ENCODE data around the gene DNMT1. TPM values are rescaled to one million over a fixed set of nuclear protein-coding genes. Genes with fewer than 3 reads are reported as not detected.

The DNMT1 gene
- total RNA-seq, 6 donors from 2014 or later = 54.0 to 166 (median 63.9) TPM

GRCh38 chr19:10235003-10235402 is 40.2 kb upstream of the DNMT1 start:
- TF ChIP-seq EP300 (IDR thresholded peaks at IDR 0.05) = no peak
- no peak for TF ChIP-seq POLR2AphosphoS5 (IDR thresholded peaks at IDR 0.05)
- no peak for TF ChIP-seq CTCF (IDR thresholded peaks at IDR 0.05)
- TF ChIP-seq POLR2A (IDR thresholded peaks at IDR 0.05) = no peak
- ATAC-seq (ENCODE audit: low FRiP score in 2 of 2) (no peak), DNase-seq (peak in 1 of 2 donors; percentile 54)
- Histone ChIP-seq H3K27ac (peak overlapping the region in 3 of 4 donors; percentile 70 to 83 (median 74)), H3K4me1 (peaks cover 27 to 63% (median 36%) of the 10 kb centered on the region in 4 donors), H3K4me3 (no peak overlapping the region), H3K9me3 (no peaks in the 10 kb centered on the region), H3K36me3 (no peaks in the 10 kb centered on the region), H3K27me3 (no peaks in the 10 kb centered on the region)
- WGBS, 2 donors = 55 to 58% methylated on average over 4 of the region's 4 CpGs

- DNase-seq (no peak), ATAC-seq (ENCODE audit: low FRiP score in 2 of 2) (no peak)
- Histone ChIP-seq H3K36me3 (no peaks in the 10 kb centered on the region), H3K4me3 (no peak overlapping the region), H3K9me3 (no peaks in the 10 kb centered on the region), H3K27ac (no peak overlapping the region), H3K4me1 (peaks cover 35 to 73% (median 42%) of the 10 kb centered on the region in 4 donors), H3K27me3 (no peaks in the 10 kb centered on the region)
- no peak for TF ChIP-seq POLR2A (IDR thresholded peaks at IDR 0.05)
- no peak for TF ChIP-seq EP300 (IDR thresholded peaks at IDR 0.05)
- no peak for TF ChIP-seq CTCF (IDR thresholded peaks at IDR 0.05)
- TF ChIP-seq POLR2AphosphoS5 (IDR thresholded peaks at IDR 0.05) = no peak
- 84 to 89% methylated on average over 4 of the region's 4 CpGs for WGBS, 2 donors
Measured at GRCh38 chr19:10233946-10234345, 39.2 kb upstream of the DNMT1 start.

- H3K4me1 ChIP-seq = peaks cover 32 to 73% (median 37%) of the 10 kb centered on the region in 4 donors
- 81 to 85% methylated on average over 7 to 8 of the region's 8 CpGs for WGBS, 2 donors
- TF ChIP-seq CTCF (IDR thresholded peaks at IDR 0.05) (no peak), POLR2A (IDR thresholded peaks at IDR 0.05) (no peak), POLR2AphosphoS5 (IDR thresholded peaks at IDR 0.05) (no peak), EP300 (IDR thresholded peaks at IDR 0.05) (no peak)
- peak overlapping the region; percentile 92 to 95 (median 93) for H3K27ac ChIP-seq
- no peaks in the 10 kb centered on the region for H3K27me3 ChIP-seq
- no peak for DNase-seq
- no peak for ATAC-seq (ENCODE audit: low FRiP score in 2 of 2)
- no peaks in the 10 kb centered on the region for H3K36me3 ChIP-seq
- no peaks in the 10 kb centered on the region for H3K9me3 ChIP-seq
- H3K4me3 ChIP-seq = peak overlapping the region in 3 of 4 donors; percentile 92 to 99 (median 98)
Measured at GRCh38 chr19:10231612-10232228, 37.0 kb upstream of the DNMT1 start.

GRCh38 chr19:10230861-10231611 is 36.3 kb upstream of the DNMT1 start, which contains the start of gene S1PR2:
Gene S1PR2, minus strand, starts transcription at chr19:10231331. Its CDS starts 6,426 bp downstream, at chr19:10224905.
- Histone ChIP-seq H3K36me3 (no peaks in the 10 kb centered on the region), H3K4me3 (peak within 1 kb of the TSS; percentile 69 to 99 (median 95)), H3K27me3 (no peaks in the 10 kb centered on the region), H3K27ac (peak within 1 kb of the TSS; percentile 92 to 95 (median 93)), H3K9me3 (no peaks in the 10 kb centered on the region), H3K4me1 (peaks cover 25 to 67% (median 32%) of the 10 kb centered on the region in 4 donors)
- ATAC-seq (ENCODE audit: low FRiP score in 2 of 2) = peak; percentile 71 to 83
- DNase-seq = peak; percentile 72 to 95
- WGBS, 2 donors = 0% methylated on average over 18 of the region's 73 CpGs; no CpG with 5 or more reads in 1 of the 2 donors
- TF ChIP-seq POLR2AphosphoS5 (IDR thresholded peaks at IDR 0.05) (peak; percentile 57), CTCF (IDR thresholded peaks at IDR 0.05) (no peak), EP300 (IDR thresholded peaks at IDR 0.05) (no peak), POLR2A (IDR thresholded peaks at IDR 0.05) (peak in 3 of 4 donors; percentile 42 to 70 (median 48))

Data from upper lobe of left lung (tissue), 6 donors.